Caki2 (cell line): Measurements from ENCODE around the gene SIN3B. TPM values are rescaled to one million over a fixed set of nuclear protein-coding genes. Genes with fewer than 3 reads are reported as not detected.

Experiments
- DNase-seq: peaks from one replicate; pipeline ENCODE4 v3.0.0-alpha.2; 2015; ENCODE audit warnings: low read depth
- in situ Hi-C: cut with HindIII; loops from 2 replicates; pipeline ENCODE4 v1.10.0; 2016; ENCODE audit warnings: low sequenced_read_pairs, low pct_unique_long_range_greater_than_20kb, mixed read lengths
- total RNA-seq: library from RNA; depleted of rRNA; stranded (reverse); fragments of >200 nt; shearing (Covaris generic); gene quantifications from 2 replicates; pipeline ENCODE4 v1.2.3, GENCODE V29; 2014; ENCODE audit warnings: low replicate concordance

Gene SIN3B
- total RNA-seq, 1 experiment from 2014 or later = 21.9 TPM

GRCh38 chr19:16814526-16815100, 14.6 kb upstream of the SIN3B start:
- in situ Hi-C loops = no loop called here
- no peak for DNase-seq

DNA sequence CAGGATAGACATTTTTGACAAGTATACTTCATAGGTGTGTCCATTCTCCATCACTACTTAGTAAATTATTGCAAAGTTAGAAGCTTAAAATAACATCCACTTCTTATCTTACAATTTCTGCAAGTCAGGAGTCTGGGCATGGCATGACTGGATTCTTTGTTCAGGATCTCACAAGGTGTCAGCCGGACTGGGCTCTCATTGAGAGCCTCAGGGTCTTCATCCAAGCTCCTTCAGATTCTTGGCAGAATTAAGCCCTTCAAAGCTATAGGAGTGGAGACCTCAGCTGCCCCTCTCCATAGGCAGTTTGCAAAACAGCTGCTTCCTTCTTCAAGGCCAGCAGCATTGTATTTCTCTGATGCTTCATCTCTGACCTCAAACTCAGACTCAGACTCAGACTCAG, 9.1 kb upstream of the SIN3B start:
- in situ Hi-C loops = no loop called here
- peak; percentile 44 for DNase-seq

DNA sequence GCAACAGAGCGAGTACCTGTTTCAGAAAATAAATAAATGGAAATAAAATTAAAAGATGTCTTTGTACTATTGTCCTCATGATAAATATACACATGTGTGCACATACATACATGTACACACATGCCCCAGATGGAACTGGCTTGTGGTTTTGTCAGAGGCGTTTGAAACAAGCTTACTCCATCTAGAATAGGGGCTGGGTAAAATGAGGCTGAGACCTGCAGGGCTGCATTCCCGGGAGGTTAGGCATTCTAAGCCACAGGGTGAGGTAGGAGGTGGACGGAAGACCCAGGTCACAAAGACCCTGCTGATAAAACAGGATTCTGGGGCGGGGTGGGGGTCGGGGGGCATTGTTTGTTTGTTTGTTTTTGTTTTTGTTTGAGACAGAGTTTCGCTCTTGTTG, 8.1 kb upstream of the SIN3B start:
- in situ Hi-C loops = no loop called here
- DNase-seq = no peak

GRCh38 chr19:16822648-16823047, 6.5 kb upstream of the SIN3B start:
- in situ Hi-C loops = no loop called here

GRCh38 chr19:16824658-16825311, 4.4 kb upstream of the SIN3B start:
- DNase-seq = peak; percentile 51
- in situ Hi-C loops = no loop called here

More at GRCh38 chr19:16822648-16823047, 6.5 kb upstream of the SIN3B start:
- no peak for DNase-seq

GRCh38 chr19:16825312-16826052, 3.7 kb upstream of the SIN3B start:
- in situ Hi-C loops = no loop called here
- peak; percentile 76 for DNase-seq

GRCh38 chr19:16829822-16830289, 658 bp downstream of the SIN3B start:
- in situ Hi-C loops = no loop called here
- no peak for DNase-seq

DNA sequence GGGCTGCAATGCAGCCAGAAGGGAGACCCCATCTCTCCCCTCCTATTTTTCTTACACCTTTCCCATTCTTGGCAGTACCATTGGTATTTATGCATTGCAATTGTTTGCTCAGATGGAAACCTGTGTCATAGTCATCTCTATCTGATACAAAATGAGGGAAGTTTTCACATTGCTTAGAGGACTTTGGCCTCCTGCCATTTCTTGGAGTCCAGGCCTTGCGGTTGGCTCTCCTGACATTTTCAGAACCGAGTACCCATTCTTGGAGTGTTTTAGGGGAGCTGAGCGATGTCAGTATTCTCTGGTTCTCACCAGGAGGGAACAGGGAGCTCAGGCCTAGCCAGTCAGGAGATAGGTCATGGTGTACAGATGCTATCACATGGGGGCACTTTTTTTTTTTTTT, 1.5 kb downstream of the SIN3B start:
- DNase-seq = no peak
- in situ Hi-C loops = no loop called here

DNA sequence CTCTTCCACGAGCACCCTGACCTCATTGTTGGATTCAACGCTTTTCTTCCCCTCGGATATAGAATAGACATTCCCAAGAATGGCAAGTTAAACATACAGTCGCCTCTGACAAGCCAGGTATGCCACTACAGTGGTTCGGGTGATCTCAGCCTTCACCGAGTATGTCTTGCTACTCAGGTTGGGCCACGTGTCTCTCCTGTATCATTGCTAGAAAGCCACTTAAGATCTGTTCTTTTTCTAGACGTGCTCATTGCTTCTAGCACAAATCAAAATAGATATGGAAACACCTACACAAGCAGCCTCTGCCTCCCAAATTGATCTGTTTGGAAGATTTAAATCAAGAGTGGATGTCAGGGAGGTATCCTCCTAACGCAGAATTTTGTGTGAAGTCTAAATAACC, 2.3 kb downstream of the SIN3B start:
- in situ Hi-C loops = no loop called here

DNA sequence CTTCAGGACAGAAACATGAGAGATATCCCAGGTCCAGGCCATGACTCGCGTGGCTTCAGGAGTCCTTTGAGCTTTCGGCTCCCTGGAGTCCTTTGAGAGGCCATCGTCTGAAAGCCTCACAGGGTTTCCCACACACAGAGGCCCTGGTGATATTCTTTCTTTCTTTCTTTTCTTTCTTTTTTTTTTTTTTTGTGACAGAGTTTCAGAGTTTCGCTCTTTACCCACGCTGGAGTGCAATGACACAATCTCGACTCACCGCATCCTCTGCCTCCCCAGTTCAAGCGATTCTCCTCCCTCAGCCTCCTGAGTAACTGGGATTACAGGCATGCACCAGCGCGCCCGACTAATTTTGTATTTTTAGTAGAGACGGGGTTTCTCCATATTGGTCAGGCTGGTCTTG, 5.5 kb downstream of the SIN3B start:
- no peak for DNase-seq
- in situ Hi-C loops = no loop called here

More for the DNA sequence above, 2.3 kb downstream of the SIN3B start:
- DNase-seq = no peak

- DNase-seq = no peak
- in situ Hi-C loops = no loop called here
Observed at GRCh38 chr19:16836115-16837034, 7.2 kb downstream of the SIN3B start.

GRCh38 chr19:16837035-16837362, 7.8 kb downstream of the SIN3B start:
- in situ Hi-C loops = no loop called here

DNA sequence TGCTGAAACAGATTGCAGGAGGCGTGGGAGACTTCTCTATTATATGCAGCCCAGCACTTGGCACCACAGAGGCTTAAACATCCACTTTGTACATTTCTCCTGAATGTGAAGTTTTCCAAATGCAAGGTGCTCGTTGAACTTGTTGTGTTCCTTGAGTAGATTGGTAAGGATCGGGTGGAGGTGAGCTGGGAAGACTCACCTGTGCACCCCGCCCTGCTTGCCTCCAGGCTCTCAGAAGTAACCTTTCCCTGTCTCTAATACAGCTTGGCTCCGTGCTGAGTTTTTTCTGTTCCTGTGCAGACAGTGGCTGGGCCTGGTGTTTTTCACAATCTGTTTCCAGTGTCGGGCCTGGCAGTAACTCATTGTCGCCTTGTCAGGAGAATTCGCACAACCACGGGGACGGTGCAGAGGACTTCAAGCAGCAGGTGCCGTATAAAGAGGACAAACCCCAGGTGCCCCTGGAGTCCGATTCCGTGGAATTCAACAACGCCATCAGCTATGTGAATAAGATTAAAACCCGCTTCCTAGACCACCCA, 12.3 kb downstream of the SIN3B start:
- DNase-seq = no peak
- in situ Hi-C loops = no loop called here

More at GRCh38 chr19:16837035-16837362, 7.8 kb downstream of the SIN3B start:
- no peak for DNase-seq

DNA sequence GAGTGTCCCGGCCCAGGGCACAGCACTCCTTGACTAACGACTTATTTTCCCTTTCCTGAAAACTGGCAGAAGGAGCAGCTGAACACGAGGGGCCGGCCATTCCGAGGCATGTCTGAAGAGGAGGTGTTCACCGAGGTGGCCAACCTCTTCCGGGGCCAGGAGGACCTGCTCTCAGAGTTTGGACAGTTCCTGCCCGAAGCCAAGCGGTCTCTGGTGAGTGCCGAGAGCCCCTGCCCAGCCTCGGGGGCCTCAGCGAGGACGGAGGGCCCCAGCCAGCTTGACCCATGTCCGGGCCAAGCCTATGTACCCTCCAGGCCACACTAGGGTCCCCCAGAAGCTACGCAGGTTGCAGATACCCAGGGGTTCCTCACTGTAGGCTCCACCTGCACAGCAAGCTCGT, 17.7 kb downstream of the SIN3B start:
- DNase-seq = no peak
- in situ Hi-C loops = no loop called here

- no peak for DNase-seq
- in situ Hi-C loops = no loop called here
Observed at GRCh38 chr19:16847430-16847829, 18.2 kb downstream of the SIN3B start.

- DNase-seq = no peak
- in situ Hi-C loops = no loop called here
Observed at GRCh38 chr19:16849168-16849567, 20.0 kb downstream of the SIN3B start.

- in situ Hi-C loops = no loop called here
- DNase-seq = no peak
Observed at GRCh38 chr19:16850133-16850532, 20.9 kb downstream of the SIN3B start.

- no peak for DNase-seq
- in situ Hi-C loops = no loop called here
Observed at GRCh38 chr19:16851031-16851712, 22.0 kb downstream of the SIN3B start.
